GM12865 (cell line): ENCODE results near the gene P2RY1.
"Not testable (repeated sequence)": the region's sequence is repeated elsewhere in the genome, so short reads cannot be mapped to it uniquely, and the experiment has no call there.

Source experiments
- DNase-seq: peaks from one replicate; pipeline ENCODE4 v3.0.0; 2010; ENCODE audit warnings: low read depth
- H3K4me3 ChIP-seq: 2 replicates; pipeline ENCODE4 v1.5.1; 2011; ENCODE audit warnings: mild to moderate bottlenecking, low read depth, low read length, control low read depth
- CTCF ChIP-seq: IDR thresholded peaks from 2 replicates; pipeline ENCODE4 v1.5.1; 2011; ENCODE audit warnings: low read length, control low read depth, low read depth, inconsistent platforms; ENCODE audit not compliant: insufficient read depth; ENCODE audit errors: missing control alignments

The P2RY1 gene

GRCh38 chr3:152870027-152870426 lies 35.1 kb downstream of the P2RY1 start:
- no peak overlapping the region for H3K4me3 ChIP-seq
- DNase-seq, result peak; percentile 24
- no peak for TF ChIP-seq CTCF

GRCh38 chr3:152873314-152873713 lies 38.4 kb downstream of the P2RY1 start:
- not testable (repeated sequence) for DNase-seq, H3K4me3 ChIP-seq

- H3K4me3 ChIP-seq, result no peak overlapping the region
- DNase-seq, result no peak
- no peak for TF ChIP-seq CTCF
These were observed 40.2 kb downstream of the P2RY1 start for GRCh38 chr3:152874896-152875749.

- no peak overlapping the region for H3K4me3 ChIP-seq
- DNase-seq, result peak; percentile 62
- no peak for TF ChIP-seq CTCF
These were observed 44.3 kb downstream of the P2RY1 start for GRCh38 chr3:152879130-152879789.

- H3K4me3 ChIP-seq, result no peak overlapping the region
- no peak for TF ChIP-seq CTCF
- DNase-seq, result no peak
These were observed 44.9 kb downstream of the P2RY1 start for GRCh38 chr3:152879790-152880174.

- no peak for TF ChIP-seq CTCF
- no peak overlapping the region for H3K4me3 ChIP-seq
- no peak for DNase-seq
These were observed 50.1 kb downstream of the P2RY1 start for GRCh38 chr3:152885076-152885475.
